GM18867 (cell line): ENCODE data around the gene ASH1L.
"Not testable (repeated sequence)": the region's sequence is repeated elsewhere in the genome, so short reads cannot be mapped to it uniquely, and the experiment has no call there.

ENCODE experiments used
- ATAC-seq: cut with Tn5 transposase; IDR thresholded peaks from one replicate; pipeline ENCODE4 v1.9.1; 2021; ENCODE audit warnings: mild to moderate bottlenecking, moderate library complexity; ENCODE audit not compliant: unreplicated experiment

The ASH1L gene

DNA sequence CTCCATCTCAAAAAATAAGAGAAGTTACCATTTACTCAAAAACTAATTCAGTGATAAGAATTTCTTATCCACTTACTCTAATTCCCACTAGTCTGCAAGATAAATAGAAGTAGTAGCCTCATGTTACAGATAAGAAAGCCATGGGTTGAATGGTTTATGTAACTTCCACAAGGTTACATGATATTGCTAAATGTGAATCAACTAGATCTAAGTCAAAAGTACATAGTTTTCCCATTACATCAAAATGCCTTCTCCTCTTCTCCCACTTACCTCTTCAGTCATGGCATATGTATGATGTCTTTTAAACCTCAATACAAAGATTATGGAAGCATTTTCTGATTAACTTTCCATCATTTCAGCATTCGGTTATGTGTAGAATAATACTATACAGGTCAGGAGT is 108.5 kb downstream of the ASH1L start:
- ATAC-seq: no peak

DNA sequence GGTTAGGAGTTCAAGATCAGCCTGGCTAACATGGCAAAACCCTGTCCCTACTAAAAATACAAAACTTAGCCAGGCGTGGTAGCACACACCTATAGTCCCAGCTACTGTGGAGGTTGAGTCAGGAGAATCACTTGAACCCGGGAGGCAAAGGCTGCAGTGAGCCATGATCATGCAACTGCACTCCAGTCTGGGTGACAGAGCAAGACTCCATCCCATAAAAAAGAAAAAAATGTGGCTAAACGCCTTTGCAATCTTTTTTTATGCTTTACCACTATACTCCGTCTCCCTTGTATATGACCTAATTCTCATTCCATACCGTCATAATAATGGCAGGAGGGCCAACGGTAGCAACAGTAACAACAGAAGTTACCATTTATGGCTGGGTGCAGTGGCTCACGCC is 109.5 kb downstream of the ASH1L start:
- ATAC-seq: no peak

DNA sequence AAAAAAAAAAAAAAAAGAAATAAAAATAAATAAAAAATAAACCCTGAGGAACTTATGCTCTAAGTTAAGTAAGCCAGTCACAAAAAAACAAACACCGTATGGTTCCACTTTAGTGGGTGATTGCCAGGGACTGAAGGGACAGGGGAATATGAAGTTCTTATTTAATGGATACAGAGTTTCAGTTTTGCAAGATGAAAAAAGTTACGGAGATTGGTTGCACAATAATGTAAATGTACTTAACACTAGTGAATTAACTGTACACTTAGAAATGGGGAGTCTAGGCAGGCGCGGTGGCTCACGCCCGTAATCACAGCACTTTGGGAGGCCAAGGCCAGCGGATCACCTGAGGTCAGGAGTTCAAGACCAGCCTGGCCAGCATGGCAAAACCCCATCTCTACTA is 111.4 kb downstream of the ASH1L start:
- ATAC-seq: no peak

DNA sequence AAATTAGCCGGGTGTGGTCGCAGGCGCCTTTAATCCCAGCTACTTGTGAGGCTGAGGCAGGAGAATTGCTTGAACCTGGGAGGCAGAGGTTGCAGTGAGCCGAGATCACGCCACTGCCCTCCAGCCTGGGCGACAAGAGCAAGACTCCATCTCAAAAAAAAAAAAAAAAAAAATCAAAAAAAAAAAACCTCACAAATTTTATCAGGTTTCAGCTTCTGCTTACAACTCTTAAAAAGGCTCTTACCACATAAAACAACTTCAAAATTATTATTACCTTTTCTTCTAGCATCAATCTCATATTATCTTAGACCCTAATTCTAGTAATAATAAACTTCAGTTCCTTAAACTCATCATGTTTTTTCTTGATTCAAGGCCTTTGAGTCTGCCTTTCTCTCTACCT is 120.2 kb downstream of the ASH1L start:
- ATAC-seq: not testable (repeated sequence)

DNA sequence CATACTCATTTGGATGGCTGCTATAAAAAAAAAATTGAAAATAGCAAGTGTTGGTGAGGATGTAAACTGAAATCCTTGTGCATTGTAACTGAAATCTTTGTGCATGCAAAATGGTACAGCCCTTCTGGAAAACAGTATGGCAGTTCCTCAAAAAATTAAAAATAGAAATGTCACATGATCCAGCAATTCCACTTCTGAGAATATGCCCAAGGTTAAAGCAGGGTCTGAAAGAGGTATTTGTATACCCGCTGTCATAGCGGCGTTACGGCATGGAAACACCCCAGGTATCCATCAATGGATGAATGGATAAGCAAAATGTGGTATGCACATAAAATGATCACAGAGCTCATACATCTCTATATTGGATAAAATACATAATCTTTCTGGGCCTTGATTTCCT is 125.2 kb downstream of the ASH1L start:
- no peak for ATAC-seq

DNA sequence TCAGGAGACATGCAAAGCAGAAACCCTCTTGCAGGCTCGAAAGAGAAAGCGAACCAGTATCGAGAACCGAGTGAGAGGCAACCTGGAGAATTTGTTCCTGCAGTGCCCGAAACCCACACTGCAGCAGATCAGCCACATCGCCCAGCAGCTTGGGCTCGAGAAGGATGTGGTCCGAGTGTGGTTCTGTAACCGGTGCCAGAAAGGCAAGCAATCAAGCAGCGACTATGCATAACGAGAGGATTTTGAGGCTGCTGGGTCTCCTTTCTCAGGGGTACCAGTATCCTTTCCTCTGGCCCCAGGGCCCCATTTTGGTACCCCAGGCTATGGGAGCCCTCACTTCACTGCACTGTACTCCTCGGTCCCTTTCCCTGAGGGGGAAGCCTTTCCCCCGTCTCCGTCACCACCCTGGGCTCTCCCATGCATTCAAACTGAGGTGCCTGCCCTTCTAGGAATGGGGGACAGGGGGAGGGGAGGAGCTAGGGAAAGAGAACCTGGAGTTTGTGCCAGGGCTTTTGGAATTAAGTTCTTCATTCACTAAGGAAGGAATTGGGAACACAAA is 128.7 kb downstream of the ASH1L start:
- ATAC-seq: not testable (repeated sequence)

DNA sequence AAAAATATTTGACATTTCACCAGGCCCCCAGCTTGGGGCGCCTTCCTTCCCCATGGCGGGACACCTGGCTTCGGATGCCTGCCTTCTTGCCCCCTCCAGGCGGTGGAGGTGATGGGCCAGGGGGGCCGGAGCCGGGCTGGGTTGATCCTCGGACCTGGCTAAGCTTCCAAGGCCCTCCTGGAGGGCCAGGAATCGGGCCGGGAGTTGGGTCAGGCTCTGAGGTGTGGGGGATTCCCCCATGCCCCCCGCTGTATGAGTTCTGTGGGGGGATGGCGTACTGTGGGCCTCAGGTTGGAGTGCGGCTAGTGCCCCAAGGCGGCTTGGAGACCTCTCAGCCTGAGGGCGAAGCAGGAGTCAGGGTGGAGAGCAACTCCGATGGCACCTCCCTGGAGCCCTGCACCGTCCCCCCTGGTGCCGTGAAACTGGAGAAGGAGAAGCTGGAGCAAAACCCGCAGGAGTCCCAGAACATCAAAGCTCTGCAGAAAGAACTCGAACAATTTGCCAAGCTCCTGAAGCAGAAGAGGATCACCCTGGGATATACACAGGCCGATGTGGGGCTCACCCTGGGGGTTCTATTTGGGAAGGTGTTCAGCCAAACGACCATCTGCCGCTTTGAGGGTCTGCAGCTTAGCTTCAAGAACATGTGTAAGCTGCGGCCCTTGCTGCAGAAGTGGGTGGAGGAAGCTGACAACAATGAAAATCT is 129.3 kb downstream of the ASH1L start:
- not testable (repeated sequence) for ATAC-seq

DNA sequence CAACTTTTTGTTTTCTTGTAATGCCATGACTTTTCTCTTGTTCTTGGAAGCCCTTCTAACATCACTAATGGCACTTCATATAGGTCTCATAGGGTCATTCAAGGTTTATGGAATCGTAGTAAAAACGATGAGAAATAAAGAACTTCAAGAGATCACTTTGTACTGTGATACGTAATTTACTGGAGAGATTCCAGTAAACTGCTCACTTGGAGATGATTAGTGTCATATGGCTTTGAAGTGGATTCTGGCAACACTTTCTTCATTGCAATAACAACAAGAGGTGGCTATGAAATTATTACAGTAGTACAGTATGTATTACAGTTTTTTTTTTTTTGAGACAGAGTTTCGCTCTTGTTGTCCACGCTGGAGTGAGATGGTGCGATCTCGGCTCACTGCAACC is 138.5 kb downstream of the ASH1L start:
- no peak for ATAC-seq

DNA sequence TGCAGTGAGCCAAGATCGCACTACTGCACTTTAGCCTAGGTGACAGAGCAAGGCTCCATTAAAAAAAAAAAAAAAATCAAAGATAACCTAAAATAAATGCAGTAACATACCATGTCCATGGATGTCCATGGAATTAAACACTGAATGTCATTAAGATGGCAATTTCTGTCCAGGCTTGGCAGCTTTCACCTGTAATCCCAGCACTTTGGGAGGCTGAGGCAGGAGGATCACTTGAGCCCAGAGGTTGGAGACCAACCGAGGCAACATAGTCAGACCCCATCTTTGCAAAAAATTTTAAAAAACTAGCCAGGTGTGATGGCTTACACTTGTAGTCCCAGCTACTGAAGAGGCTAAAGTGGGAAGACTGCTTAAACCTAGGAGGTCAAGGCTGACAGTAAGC is 141.8 kb downstream of the ASH1L start:
- ATAC-seq: no peak

DNA sequence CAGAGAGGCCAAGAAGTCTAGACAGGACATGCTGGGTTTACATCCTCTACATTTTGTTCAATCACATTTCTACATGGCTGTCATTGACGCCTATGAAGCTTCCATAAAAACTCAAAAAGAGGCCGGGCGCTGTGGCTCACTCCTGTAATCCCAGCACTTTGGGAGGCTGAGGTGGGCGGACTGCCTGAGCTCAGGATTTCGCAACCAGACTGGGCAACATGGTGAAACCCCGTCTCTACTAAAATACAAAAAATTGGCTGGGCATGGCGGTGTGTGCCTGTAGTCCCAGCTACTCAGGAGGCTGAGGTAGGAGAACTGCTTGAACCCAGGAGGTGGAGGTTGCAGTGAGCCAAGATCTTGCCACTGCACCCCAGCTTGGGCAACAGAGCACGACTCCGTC is 150.8 kb downstream of the ASH1L start:
- ATAC-seq: not testable (repeated sequence)

DNA sequence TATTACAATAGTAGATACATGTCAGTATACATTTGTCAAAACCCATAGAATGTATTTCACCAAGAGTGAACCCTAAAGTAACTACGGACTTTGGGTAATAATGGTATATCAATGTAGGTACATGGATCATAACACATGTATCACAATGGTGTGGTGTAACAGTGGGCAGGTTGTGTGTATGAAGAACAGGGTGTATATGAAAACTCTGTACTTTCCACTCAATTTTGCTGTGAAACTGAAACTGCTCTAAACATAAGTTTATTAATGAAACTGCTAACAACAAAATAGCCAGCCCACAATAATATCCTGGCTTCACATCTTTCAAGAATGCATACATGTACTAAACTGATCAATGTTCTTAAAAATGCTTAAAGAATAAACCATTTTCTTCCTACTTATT is 151.7 kb downstream of the ASH1L start:
- no peak for ATAC-seq

DNA sequence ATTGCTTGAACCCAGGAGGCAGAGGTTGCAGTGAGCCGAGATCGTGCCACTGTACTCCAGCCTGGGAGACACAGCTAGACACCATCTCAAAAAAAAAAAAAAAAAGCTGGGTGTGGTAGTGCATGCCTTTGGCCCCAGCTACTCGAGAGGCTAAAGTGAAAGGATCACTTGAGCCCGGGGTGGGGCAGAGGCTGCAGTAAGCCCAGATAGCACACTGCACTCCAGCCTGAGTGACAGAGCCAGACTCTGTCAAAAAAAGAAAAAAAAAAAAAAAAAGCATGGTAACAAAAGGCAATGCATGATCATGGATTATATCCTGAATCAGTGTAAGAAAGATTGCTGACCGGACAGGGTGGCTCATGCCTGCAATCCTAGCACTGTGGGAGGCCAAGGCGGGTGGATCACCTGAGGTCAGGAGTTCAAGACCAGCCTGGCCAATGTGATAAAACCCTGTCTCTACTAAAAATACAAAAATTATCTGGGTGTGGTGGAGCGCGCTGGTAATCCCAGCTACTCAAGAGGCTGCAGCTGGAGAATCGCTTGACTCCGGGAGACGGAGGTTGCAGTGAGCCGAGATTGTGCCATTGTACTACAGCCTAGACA is 165.6 kb downstream of the ASH1L start:
- ATAC-seq: no peak

DNA sequence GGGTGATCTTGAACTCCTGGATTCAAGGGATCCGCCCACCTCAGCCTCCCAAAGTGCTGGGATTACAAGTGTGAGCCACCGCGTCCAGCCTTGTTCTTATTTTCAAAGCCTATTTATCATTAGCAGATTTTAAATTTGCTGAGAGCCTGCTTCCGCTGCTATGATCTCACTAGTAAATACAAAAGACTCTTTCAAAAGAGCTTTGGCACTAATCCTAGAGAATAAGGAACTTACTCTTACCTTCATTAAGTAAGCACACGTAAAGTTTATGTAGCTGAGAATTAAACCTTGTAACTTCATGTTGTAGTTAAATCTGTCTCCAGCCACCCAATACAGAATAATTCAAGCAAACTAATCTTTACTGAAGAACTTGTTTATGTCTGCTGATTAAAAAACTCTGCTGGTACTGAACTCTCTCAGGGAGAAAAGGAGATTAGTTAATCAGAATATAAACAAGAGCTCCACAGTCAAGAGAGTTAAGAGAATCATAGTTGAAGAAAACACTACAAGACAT is 169.6 kb downstream of the ASH1L start:
- ATAC-seq: no peak

DNA sequence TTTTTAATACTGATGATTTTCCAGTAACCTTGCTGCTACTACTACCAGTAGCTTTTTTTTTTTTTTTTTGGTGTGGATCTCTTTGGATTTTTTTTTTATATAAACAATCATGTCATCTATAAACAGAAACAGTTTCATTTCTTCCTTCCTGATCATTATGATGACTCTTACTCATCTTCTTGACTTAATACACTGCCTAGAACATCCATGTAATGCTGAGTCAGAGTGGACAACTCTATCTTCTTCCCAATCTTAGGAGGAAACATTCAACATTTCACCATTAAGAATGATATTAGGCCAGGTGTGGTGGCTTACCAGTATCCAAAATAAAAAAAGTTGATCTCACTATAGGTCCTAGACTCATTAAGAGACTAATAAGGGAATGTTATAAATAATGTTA is 172.8 kb downstream of the ASH1L start:
- ATAC-seq: no peak

DNA sequence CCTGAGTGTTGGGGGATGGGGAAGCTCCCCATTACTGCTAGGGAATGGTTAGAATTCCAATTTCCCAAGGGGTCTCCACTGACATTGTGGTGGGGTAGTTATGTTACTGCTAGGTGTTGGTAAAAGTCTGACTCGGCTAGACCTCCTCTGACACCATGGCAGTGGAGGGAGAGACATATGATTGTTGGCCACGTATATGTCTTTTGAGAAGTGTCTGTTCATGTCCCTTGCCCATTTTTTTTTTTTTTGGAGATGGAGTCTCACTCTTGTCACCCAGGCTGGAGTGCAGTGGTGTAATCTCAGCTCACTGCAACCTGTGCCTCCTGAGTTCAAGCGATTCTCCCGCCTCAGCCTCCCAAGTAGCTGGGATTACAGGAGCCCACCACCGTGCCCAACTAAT is 176.8 kb downstream of the ASH1L start:
- ATAC-seq: not testable (repeated sequence)

DNA sequence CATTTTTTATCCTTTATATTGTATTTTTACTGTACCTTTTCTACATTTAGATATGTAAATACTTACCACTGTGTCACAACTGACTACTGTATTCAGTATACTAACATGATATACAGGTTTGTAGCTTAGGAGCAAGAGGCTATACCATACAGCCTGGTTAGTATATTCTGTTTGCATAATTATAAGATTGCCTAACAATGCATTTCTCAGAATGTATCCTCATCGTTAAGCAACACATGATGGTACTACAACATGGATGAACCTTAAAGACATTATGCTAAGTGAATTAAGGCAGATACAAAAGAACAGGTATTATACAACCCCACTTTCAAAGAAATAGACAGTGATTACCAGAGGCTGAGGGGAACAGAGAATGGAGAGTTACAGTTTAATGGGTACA is 179.2 kb downstream of the ASH1L start:
- ATAC-seq: no peak

DNA sequence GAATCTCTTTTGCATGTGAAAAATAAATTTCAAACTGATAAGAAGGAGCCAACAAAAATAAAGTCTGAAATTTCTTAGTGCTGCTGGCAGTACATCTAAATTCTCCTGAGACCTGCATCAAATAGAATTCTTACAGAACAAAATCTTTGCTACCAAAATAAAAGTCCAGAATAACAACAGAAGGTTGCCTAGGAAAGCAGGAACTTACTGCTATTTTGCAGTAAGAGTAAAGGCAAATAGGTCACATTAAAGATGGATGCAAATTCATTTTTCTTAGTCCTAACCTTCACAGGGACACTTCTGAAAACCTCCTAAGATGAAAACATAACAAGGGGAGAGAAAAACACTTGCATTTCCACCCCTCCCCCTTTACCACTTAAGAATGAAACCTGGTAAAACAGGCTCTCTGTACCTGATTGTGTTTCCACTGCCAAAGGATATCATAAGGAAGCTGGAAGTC is 182.9 kb downstream of the ASH1L start:
- ATAC-seq: no peak

DNA sequence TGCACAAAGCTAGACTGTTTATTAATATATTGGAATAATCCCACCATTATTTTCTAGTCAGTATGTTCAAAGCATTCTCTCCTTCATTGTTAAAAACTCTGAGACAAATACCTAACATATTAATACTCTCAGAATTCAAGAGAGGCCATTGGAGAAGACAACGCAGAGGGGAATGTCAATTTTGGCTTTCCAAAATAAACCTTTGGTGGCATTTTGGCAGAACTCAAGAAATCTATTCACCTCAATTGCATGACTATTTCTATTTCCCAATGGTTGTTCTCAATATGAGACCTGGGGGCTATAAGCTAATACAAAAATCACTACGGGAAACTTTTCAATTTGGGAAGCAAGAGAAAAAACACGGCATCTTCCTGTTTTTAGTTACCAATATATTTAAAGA is 183.4 kb downstream of the ASH1L start:
- ATAC-seq: no peak

DNA sequence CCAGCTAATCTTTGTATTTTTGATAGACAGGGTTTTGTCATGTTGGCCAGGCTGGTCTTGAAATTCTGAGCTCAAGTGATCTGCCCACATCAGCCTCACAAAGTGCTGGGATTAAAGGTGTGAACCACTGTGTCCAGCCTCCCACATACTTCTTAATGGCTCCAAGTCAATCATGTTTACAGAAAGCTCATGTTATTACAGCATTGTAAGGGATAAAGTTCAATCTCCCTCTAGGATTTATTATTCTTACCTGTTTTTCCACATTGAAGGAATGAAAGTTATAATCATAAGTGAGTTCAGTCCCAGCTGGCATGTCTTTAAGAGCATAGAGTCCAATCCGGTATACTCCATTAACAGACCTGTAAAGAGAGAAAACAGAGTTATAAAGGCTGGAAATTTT is 202.6 kb downstream of the ASH1L start:
- ATAC-seq: no peak

DNA sequence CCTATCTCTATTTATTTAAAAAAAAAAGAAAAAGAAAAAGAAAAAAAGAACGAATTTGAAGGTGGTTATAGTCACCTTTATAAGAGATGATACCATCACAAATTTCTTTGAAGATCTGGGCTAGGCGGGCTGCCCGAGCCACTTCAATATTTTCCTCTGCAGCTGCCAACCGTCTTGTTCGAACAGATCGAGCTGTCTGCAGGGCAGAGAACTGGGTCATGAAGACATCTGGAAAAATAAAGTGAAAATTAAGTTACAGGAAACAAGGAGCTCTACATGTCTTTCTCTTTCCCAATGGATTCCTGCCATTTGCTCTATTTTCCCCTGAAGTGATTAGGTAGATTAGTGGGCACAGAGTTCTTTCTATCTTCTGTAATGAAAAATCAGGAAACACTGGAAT is 210.0 kb downstream of the ASH1L start:
- ATAC-seq: no peak

DNA sequence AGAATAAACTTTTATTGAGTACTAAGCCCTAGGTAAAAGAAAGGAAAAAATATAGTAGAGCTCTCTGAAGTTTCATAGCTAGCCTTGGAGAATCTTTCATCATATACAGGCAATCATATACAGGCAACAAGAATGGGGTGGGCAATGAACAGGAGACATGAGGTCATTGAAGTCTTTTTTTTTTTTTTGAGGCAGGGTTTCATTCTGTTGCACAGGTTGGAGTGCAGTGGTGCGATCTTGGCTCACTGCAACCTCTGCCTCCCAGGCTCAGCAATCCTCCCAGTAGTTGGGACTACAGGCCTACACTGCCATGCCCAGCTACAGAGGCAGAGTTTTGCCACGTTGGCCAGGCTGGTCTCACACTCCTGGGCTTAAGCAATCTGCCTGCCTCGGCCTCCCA is 219.8 kb downstream of the ASH1L start:
- ATAC-seq: no peak

DNA sequence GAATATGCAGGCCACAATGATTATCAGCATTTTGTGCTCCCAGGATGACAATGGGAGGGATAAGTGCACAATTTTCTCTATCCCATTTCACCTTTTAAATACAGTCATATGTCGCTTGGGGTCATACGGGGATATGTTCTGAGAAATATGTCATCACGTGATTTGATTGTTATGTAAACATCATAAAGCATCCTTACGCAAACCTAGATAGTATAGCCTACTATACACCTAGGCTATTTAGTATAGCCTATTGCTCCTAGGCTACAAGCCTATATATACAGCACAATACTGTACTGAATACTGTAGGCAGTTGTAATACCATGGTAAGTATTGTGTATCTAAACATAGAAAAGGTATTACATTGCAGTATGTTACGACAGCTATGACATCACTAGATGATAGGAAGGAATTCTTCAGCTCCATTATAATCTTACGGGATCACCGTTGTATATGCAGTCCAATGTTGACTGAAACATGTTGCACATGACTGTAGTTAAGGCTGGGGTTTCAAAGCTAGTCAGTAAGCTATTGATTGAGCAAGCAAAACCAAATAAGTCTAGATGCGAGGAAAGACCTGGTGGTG is 223.0 kb downstream of the ASH1L start:
- ATAC-seq: no peak
